Measurements from ENCODE around the gene CRYBG2. TPM values are rescaled to one million over a fixed set of nuclear protein-coding genes. Genes with fewer than 3 reads are reported as not detected.

Gene CRYBG2
- total RNA-seq, 1 experiment from 2014 or later: 21.7 TPM

DNA sequence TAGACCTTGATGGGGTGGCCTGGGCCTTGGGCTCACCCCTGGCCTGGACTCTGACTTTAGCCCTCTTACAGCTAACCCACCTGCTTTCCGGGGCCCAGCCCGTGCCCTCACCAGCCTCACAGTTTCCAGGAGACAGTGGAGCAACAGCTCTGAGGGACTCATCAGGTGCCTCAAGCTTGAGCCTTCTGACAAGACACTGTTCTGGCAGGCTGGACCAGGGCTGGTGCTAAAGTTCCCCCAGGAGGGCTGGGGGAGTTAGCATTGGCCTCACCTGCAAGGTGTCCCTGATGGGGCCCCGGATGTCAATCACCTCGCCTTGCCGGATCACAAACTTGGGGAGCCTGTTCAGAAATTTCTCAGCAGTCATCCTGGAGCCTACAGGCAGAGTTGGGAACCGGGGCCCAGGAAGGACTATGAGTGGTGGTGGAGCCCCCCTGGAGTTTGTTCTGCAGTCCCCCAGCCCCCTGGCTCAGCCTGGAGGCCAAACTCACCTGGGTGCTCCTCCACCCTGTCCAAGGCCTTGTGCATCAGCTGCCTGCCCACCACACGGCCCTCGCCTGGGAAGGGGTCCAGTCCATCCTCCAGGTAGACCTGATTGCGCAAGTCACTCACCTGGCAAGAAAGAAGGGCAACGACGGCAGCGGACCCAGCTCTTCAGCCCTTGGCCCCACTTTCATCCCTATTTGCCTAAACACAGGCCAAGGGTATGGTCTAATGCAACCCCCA lies 69.9 kb downstream of the CRYBG2 start:
- H3K9me3 ChIP-seq (ENCODE audit: insufficient read depth, low read depth): no peaks in the 10 kb centered on the region
- ChIA-PET CTCF (interaction anchor here (0.5 to 1.8 kb wide), 7 partner anchors 16 to 133 kb away, joined by 3 to 7 read pairs (median 5); no protein-coding TSS in a partner anchor), POLR2A (ENCODE audit: unreplicated experiment) (interaction anchor here (0.9 kb wide), 1 partner anchor 201 kb away, joined by 5 read pairs; no protein-coding TSS in a partner anchor)
- 0 out of 2 replicates have a peak, but pooled peaks cover 3% of the 10 kb centered on the region for H4K20me1 ChIP-seq (ENCODE audit: insufficient read depth)
- no peaks in the 10 kb centered on the region for H3K9me2 ChIP-seq (ENCODE audit: insufficient read depth)
- TF ChIP-seq EZH2 (IDR thresholded peaks at IDR 0.05; ENCODE audit: low read depth): no peak
- TF ChIP-seq, protein P1, sequence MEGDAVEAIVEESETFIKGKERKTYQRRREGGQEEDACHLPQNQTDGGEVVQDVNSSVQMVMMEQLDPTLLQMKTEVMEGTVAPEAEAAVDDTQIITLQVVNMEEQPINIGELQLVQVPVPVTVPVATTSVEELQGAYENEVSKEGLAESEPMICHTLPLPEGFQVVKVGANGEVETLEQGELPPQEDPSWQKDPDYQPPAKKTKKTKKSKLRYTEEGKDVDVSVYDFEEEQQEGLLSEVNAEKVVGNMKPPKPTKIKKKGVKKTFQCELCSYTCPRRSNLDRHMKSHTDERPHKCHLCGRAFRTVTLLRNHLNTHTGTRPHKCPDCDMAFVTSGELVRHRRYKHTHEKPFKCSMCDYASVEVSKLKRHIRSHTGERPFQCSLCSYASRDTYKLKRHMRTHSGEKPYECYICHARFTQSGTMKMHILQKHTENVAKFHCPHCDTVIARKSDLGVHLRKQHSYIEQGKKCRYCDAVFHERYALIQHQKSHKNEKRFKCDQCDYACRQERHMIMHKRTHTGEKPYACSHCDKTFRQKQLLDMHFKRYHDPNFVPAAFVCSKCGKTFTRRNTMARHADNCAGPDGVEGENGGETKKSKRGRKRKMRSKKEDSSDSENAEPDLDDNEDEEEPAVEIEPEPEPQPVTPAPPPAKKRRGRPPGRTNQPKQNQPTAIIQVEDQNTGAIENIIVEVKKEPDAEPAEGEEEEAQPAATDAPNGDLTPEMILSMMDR (conservative IDR thresholded peaks at IDR 0.05): no peak
- BruUV-seq (replicated peaks): no TSS peak
- H3K27me3 ChIP-seq (ENCODE audit: insufficient read depth, low read depth): no peaks in the 10 kb centered on the region
- H3K4me1 ChIP-seq (replicated peaks; ENCODE audit: insufficient read depth): peaks cover 21% of the 10 kb centered on the region
- H3K79me2 ChIP-seq (ENCODE audit: low read depth): peaks cover 9% of the 10 kb centered on the region; the same call in 1 of the 2 replicates
- no peak overlapping the region for H3K27ac ChIP-seq
- no peaks in the 10 kb centered on the region for H3K36me3 ChIP-seq (ENCODE audit: low read depth)
- H3K4me3 ChIP-seq: no peak overlapping the region
- intact Hi-C loops (cut with micrococcal nuclease; ENCODE audit: unreplicated experiment): no loop called here
- no peak overlapping the region for H2AFZ ChIP-seq
- H3F3A ChIP-seq (ENCODE audit: insufficient read depth, low read depth): peaks cover 8% of the 10 kb centered on the region; the same call in 1 of the 2 replicates
- H3K4me2 ChIP-seq: 0 out of 2 replicates have a peak overlapping the region, but pooled peaks have one; percentile 40
- no peak for DNase-seq

DNA sequence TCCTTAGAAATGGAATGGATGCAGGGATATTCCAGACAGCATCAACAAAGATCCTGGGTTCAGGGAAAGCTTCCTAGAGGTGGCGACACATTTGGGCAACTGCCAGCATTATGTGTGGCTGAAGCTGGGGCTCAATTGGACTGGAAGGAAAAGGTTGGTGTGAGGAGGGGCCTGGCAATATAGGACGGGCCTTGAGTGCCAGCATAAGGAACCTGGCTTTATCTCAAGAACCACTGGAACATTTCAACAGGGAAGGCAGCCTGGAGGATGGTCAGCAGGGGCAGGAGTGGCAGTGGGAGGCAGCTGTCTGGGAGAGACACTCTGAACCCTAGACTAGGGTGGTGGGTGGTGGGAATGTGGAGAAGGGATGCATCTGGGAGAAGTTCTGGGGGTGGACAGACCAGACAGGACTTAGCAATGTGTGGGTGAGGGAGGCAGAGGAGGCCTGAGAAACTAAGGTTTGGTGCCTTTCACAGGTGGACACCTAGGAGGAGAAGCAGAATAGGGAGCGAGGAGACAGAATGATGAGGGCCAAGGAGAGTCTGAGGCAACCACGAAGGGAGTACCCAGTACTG lies 70.6 kb downstream of the CRYBG2 start:
- intact Hi-C loops (cut with micrococcal nuclease; ENCODE audit: unreplicated experiment): no loop called here
- Histone ChIP-seq H3K27ac (no peak overlapping the region), H3K27me3 (ENCODE audit: insufficient read depth, low read depth) (no peaks in the 10 kb centered on the region), H3K9me3 (ENCODE audit: insufficient read depth, low read depth) (no peaks in the 10 kb centered on the region), H3K36me3 (ENCODE audit: low read depth) (no peaks in the 10 kb centered on the region), H3K4me3 (no peak overlapping the region), H3K79me2 (ENCODE audit: low read depth) (peaks cover 9% of the 10 kb centered on the region; the same call in 1 of the 2 replicates), H3K4me2 (no peak overlapping the region), H3K9me2 (ENCODE audit: insufficient read depth) (no peaks in the 10 kb centered on the region), H3F3A (ENCODE audit: insufficient read depth, low read depth) (peaks cover 15% of the 10 kb centered on the region; the same call in 1 of the 2 replicates), H3K4me1 (replicated peaks; ENCODE audit: insufficient read depth) (peaks cover 28% of the 10 kb centered on the region), H2AFZ (no peak overlapping the region), H4K20me1 (ENCODE audit: insufficient read depth) (0 out of 2 replicates have a peak, but pooled peaks cover 3% of the 10 kb centered on the region)
- POLR2A ChIA-PET (ENCODE audit: unreplicated experiment): no interaction called here
- TF ChIP-seq, protein P1 (conservative IDR thresholded peaks at IDR 0.05): no peak
- CTCF ChIA-PET: interaction anchor here (0.6 kb wide), 1 partner anchor 20 kb away, joined by 6 read pairs; no protein-coding TSS in a partner anchor
- BruUV-seq (replicated peaks): no TSS peak
- no peak for DNase-seq

DNA sequence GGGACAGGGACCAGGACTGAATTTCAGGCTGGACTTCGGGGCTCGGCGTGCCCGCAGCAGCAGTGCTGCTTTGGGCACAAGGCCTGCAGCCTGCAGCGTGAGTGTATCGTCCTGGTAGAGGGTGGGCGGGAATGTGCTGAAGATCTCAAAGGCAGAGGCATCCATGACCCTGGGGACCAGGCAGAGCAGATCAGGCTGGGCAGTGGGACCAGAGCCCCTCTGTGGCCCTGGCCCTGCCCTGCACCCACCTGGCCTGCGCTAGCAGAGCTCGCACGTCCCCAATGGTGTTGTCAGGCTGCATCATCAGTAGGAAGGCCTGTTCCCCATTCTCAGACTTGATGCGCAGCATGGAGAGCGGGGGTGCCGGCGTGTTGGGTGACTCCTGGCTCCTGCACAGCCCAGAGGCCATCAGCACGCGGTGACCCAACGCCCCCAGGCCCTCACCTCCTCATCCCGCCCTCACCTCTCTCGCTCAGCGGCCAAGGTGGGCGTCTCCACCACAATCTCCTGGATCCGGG lies 71.5 kb downstream of the CRYBG2 start:
- Histone ChIP-seq H4K20me1 (ENCODE audit: insufficient read depth) (0 out of 2 replicates have a peak, but pooled peaks cover 3% of the 10 kb centered on the region), H3K9me2 (ENCODE audit: insufficient read depth) (no peaks in the 10 kb centered on the region), H3F3A (ENCODE audit: insufficient read depth, low read depth) (peaks cover 24% of the 10 kb centered on the region; the same call in 1 of the 2 replicates), H3K79me2 (ENCODE audit: low read depth) (peaks cover 9% of the 10 kb centered on the region; the same call in 1 of the 2 replicates), H3K27me3 (ENCODE audit: insufficient read depth, low read depth) (no peaks in the 10 kb centered on the region), H3K27ac (no peak overlapping the region), H3K9me3 (ENCODE audit: insufficient read depth, low read depth) (no peaks in the 10 kb centered on the region), H3K4me1 (replicated peaks; ENCODE audit: insufficient read depth) (peaks cover 37% of the 10 kb centered on the region), H3K4me3 (no peak overlapping the region), H3K36me3 (ENCODE audit: low read depth) (0 out of 2 replicates have a peak, but pooled peaks cover 3% of the 10 kb centered on the region), H2AFZ (no peak overlapping the region), H3K4me2 (no peak overlapping the region)
- no peak for TF ChIP-seq EZH2 (IDR thresholded peaks at IDR 0.05; ENCODE audit: low read depth)
- TF ChIP-seq, protein P1 (conservative IDR thresholded peaks at IDR 0.05): no peak
- POLR2A ChIA-PET (ENCODE audit: unreplicated experiment): interaction anchor here (0.6 kb wide), 1 partner anchor 582 kb away, joined by 4 read pairs; no protein-coding TSS in a partner anchor
- CTCF ChIA-PET: no interaction called here
- no peak for DNase-seq
- intact Hi-C loops (cut with micrococcal nuclease; ENCODE audit: unreplicated experiment): no loop called here
- BruUV-seq (replicated peaks): no TSS peak
